HCT116 (cell line): ENCODE results near the gene VSTM1. TPM values are rescaled to one million over a fixed set of nuclear protein-coding genes. Genes with fewer than 3 reads are reported as not detected.

Experiments used
- ATAC-seq: fragments of 200-7000 bp; cut with Tn5 transposase; 2 replicates; pipeline ENCODE4 v1.9.1; 2020; ENCODE audit warnings: mild to moderate bottlenecking, moderate library complexity
- BruUV-seq: library from RNA; stranded (reverse); fragments of 400-500 nt; replicated peaks from 2 replicates; lab custom pipeline; 2021; lab: Mats Ljungman, UMichigan
- CTCF ChIA-PET: fragments of 300-600 bp; sonication (Branson Sonifier 250); formaldehyde crosslinking; loops from one replicate; lab custom pipeline; 2021; ENCODE audit warnings: antibody characterized with exemption; lab: Charles Lee
- POLR2A ChIA-PET: fragments of 300-600, 350-600 bp; sonication (Branson Sonifier 250); formaldehyde crosslinking; loops from one replicate; lab custom pipeline; 2021; ENCODE audit warnings: antibody characterized with exemption; lab: Charles Lee
- RAD21 ChIA-PET, 2 experiments: fragments of 300-600 bp; sonication (Branson Sonifier 250); formaldehyde crosslinking; loops; one replicate each; lab custom pipeline; 2023; ENCODE audit warnings: low total read pairs in 2 of 2; ENCODE audit not compliant: uncharacterized antibody in 2 of 2, unreplicated experiment in 2 of 2, low non-redundant PET in 1 of 2; lab: Charles Lee
- DNase-seq: peaks from one replicate; pipeline ENCODE4 v3.0.0-alpha.2; 2010; ENCODE audit warnings: low read depth, low spot score
- H2AFZ ChIP-seq: fragments of 200-600 bp; shearing (Covaris generic), sonication (generic); 2 replicates; pipeline ENCODE4 v1.6.1; 2017; ENCODE audit warnings: low read depth, mixed run types, mixed read lengths, antibody characterized with exemption, low read length; ENCODE audit not compliant: poor library complexity, severe bottlenecking
- H3K27ac ChIP-seq: 2 replicates; pipeline ENCODE4 v1.5.1; 2012; ENCODE audit warnings: low read depth, low read length
- H3K27me3 ChIP-seq: fragments of 200-600 bp; sonication (generic); 2 replicates; pipeline ENCODE4 v1.6.1; 2016; ENCODE audit warnings: mixed run types, low read length, mixed read lengths; ENCODE audit not compliant: insufficient read depth
- H3K36me3 ChIP-seq, 2 experiments: fragments of 200-500 bp in 1 of 2; fragments of 200-600 bp in 1 of 2; sonication (Bioruptor generic) in 1 of 2; sonication (generic) in 1 of 2; 2 replicates each; pipeline versions ENCODE4 v1.5.1 to v1.6.1; 2014 to 2016; ENCODE audit warnings: low read length in 2 of 2, inconsistent platforms in 1 of 2, mixed read lengths in 1 of 2, mixed run types in 1 of 2; ENCODE audit not compliant: insufficient read depth in 2 of 2, control insufficient read depth in 1 of 2
- H3K4me1 ChIP-seq, 2 experiments: fragments of 200-600 bp in 1 of 2; sonication (generic) in 1 of 2; 2 replicates each; pipeline versions ENCODE4 v1.5.1 to v1.6.1; 2012 to 2017; ENCODE audit warnings: low read length in 2 of 2, inconsistent platforms in 1 of 2, mild to moderate bottlenecking in 1 of 2, mixed read lengths in 1 of 2, mixed run types in 1 of 2, moderate library complexity in 1 of 2; ENCODE audit not compliant: insufficient read depth in 2 of 2, control insufficient read depth in 1 of 2
- H3K4me2 ChIP-seq: fragments of 200-600 bp; sonication (generic); 2 replicates; pipeline ENCODE4 v1.6.1; 2017; ENCODE audit warnings: mixed run types, low read length, mixed read lengths
- H3K4me3 ChIP-seq, 2 experiments: fragments of 200-600 bp in 1 of 2; sonication (generic) in 1 of 2; replicated peaks in 1 of 2; 2 replicates each; pipeline ENCODE4 v1.5.1; 2011 to 2016; ENCODE audit warnings: low read length in 2 of 2, control low read depth in 1 of 2, low read depth in 1 of 2, mild to moderate bottlenecking in 1 of 2, mixed read lengths in 1 of 2, mixed run types in 1 of 2
- H3K79me2 ChIP-seq: fragments of 200-600 bp; sonication (generic); 2 replicates; pipeline ENCODE4 v1.6.1; 2017; ENCODE audit warnings: mild to moderate bottlenecking, mixed run types, low read length, moderate library complexity, mixed read lengths; ENCODE audit not compliant: insufficient read depth
- H3K9ac ChIP-seq: fragments of 200-600 bp; sonication (generic); 2 replicates; pipeline ENCODE4 v1.6.1; 2016; ENCODE audit warnings: low read length, mixed read lengths
- H3K9me2 ChIP-seq: fragments of 200-600 bp; sonication (generic), shearing (Covaris generic); 2 replicates; pipeline ENCODE4 v1.6.1; 2017; ENCODE audit warnings: mixed run types, mild to moderate bottlenecking, moderate library complexity; ENCODE audit not compliant: insufficient read depth
- H3K9me3 ChIP-seq, 2 experiments: fragments of 200-500 bp in 1 of 2; fragments of 200-600 bp in 1 of 2; sonication (Bioruptor generic) in 1 of 2; sonication (generic) in 1 of 2; 2 replicates each; pipeline ENCODE4 v1.6.1; 2014 to 2017; ENCODE audit warnings: low read length in 2 of 2, mixed read lengths in 2 of 2, inconsistent platforms in 1 of 2, low read depth in 1 of 2, mild to moderate bottlenecking in 1 of 2, mixed run types in 1 of 2, moderate library complexity in 1 of 2; ENCODE audit not compliant: control insufficient read depth in 1 of 2, insufficient read depth in 1 of 2
- H4K20me1 ChIP-seq: fragments of 200-600 bp; sonication (generic), shearing (Covaris generic); 2 replicates; pipeline ENCODE4 v1.6.1; 2017; ENCODE audit warnings: mixed run types, mild to moderate bottlenecking, moderate library complexity; ENCODE audit not compliant: insufficient read depth
- CBX3 ChIP-seq: IDR thresholded peaks from 2 replicates; pipeline ENCODE4 v1.6.1; 2012; ENCODE audit warnings: low read depth
- CEBPB ChIP-seq: IDR thresholded peaks from 2 replicates; pipeline ENCODE4 v1.6.1; 2012; ENCODE audit warnings: low read depth
- EZH2phosphoT487 ChIP-seq: fragments of 200-600 bp; IDR thresholded peaks from 2 replicates; pipeline ENCODE4 v1.6.1; 2018; ENCODE audit warnings: antibody characterized with exemption, borderline replicate concordance
- POLR2A ChIP-seq: IDR thresholded peaks from 2 replicates; pipeline ENCODE4 v1.7.0; 2011; ENCODE audit warnings: borderline replicate concordance; ENCODE audit not compliant: insufficient read depth, insufficient read length; ENCODE audit errors: extremely low read depth
- POLR2AphosphoS5 ChIP-seq: IDR thresholded peaks from 2 replicates; pipeline ENCODE4 v1.6.1; 2011; ENCODE audit warnings: mild to moderate bottlenecking, low read depth, low read length, moderate library complexity
- SRF ChIP-seq: IDR thresholded peaks from 2 replicates; pipeline ENCODE4 v1.6.1; 2012; ENCODE audit warnings: low read depth
- ZNF274 ChIP-seq: fragments of 200-500 bp; sonication (Bioruptor generic); IDR thresholded peaks from 2 replicates; pipeline ENCODE4 v1.6.1; 2014; ENCODE audit warnings: mild to moderate bottlenecking, low read depth, low read length, inconsistent platforms
- intact Hi-C: fragments of 100-400 bp; cut with micrococcal nuclease; formaldehyde crosslinking; loops from 2 replicates; pipeline ENCODE4 v1.10.0; 2022
- total RNA-seq: library from RNA; stranded (reverse); gene quantifications from one replicate; pipeline ENCODE4 v1.2.1, GENCODE V29; 2021; ENCODE audit not compliant: unreplicated experiment
- TF ChIP-seq, protein P1 (sequence below): IDR thresholded peaks from 2 replicates; pipeline ENCODE4 v1.6.1; 2012
- TF ChIP-seq, protein P2 (sequence below): IDR thresholded peaks from 2 replicates; pipeline ENCODE4 v1.6.1; 2012; ENCODE audit warnings: low read depth
- TF ChIP-seq, protein P3 (sequence below), 3 experiments: fragments of 200-600 bp in 1 of 3; sonication (generic) in 1 of 3; IDR thresholded peaks in 2 of 3; conservative IDR thresholded peaks in 1 of 3; 2 replicates each; pipeline ENCODE4 v1.5.1; 2012 to 2017; ENCODE audit warnings: low read depth in 2 of 3, low read length in 2 of 3, antibody characterized with exemption in 1 of 3, borderline replicate concordance in 1 of 3, control low read depth in 1 of 3, mild to moderate bottlenecking in 1 of 3, mixed read lengths in 1 of 3, mixed run types in 1 of 3, moderate library complexity in 1 of 3; ENCODE audit not compliant: insufficient read depth in 1 of 3
- TF ChIP-seq, protein P4 (sequence below): IDR thresholded peaks from 2 replicates; pipeline ENCODE4 v1.6.1; 2012

VSTM1 gene
- total RNA-seq, 1 experiment from 2014 or later, result not detected

DNA sequence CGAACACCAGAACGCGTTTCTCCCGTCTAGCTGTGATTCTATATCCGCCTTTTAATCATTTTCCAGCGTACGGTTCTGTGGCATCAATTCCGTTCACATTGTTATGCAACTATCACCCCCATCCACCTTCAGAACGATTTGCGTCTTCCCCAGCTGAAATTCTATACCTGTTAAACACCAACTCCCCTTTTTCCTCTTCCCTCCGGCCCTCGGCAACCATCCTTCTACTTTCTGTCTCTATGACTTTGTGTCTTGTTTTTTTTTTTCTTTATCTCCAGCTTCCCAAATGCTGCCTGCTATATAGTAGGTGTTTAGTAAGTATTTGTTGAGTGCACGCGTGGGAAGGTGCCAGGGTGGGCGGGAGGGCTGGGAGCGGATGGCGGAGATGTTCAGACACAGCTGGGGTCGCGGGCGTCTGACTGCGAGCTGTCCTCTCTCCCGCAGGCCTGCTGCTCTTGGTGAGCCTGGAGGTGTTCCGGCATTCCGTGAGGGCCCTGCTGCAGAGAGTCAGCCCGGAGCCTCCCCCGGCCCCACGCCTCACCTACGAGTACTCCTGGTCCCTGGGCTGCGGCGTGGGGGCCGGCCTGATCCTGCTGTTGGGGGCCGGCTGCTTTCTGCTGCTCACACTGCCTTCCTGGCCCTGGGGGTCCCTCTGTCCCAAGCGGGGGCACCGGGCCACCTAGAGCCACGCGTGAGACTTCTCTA lies 52.0 kb downstream of the VSTM1 start:
- ChIA-PET CTCF (no interaction called here), POLR2A (no interaction called here), RAD21 (no interaction called here)
- Histone ChIP-seq H3K4me1 (no peaks in the 10 kb centered on the region; a peak in 1 of 4 replicates), H2AFZ (no peak overlapping the region), H3K9me3 (no peaks in the 10 kb centered on the region), H3K4me2 (no peak overlapping the region), H3K4me3 (no peak overlapping the region), H4K20me1 (no peaks in the 10 kb centered on the region), H3K9ac (no peak overlapping the region), H3K36me3 (no peaks in the 10 kb centered on the region), H3K79me2 (no peaks in the 10 kb centered on the region), H3K9me2 (no peaks in the 10 kb centered on the region), H3K27ac (no peak overlapping the region), H3K27me3 (no peaks in the 10 kb centered on the region)
- BruUV-seq, result no TSS peak
- no peak for DNase-seq
- TF ChIP-seq, protein P1, sequence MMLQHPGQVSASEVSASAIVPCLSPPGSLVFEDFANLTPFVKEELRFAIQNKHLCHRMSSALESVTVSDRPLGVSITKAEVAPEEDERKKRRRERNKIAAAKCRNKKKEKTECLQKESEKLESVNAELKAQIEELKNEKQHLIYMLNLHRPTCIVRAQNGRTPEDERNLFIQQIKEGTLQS, result no peak
- TF ChIP-seq SRF (no peak), POLR2A (no peak), EZH2phosphoT487 (no peak), CEBPB (no peak), ZNF274 (no peak), POLR2AphosphoS5 (no peak), CBX3 (no peak)
- TF ChIP-seq, protein P2, sequence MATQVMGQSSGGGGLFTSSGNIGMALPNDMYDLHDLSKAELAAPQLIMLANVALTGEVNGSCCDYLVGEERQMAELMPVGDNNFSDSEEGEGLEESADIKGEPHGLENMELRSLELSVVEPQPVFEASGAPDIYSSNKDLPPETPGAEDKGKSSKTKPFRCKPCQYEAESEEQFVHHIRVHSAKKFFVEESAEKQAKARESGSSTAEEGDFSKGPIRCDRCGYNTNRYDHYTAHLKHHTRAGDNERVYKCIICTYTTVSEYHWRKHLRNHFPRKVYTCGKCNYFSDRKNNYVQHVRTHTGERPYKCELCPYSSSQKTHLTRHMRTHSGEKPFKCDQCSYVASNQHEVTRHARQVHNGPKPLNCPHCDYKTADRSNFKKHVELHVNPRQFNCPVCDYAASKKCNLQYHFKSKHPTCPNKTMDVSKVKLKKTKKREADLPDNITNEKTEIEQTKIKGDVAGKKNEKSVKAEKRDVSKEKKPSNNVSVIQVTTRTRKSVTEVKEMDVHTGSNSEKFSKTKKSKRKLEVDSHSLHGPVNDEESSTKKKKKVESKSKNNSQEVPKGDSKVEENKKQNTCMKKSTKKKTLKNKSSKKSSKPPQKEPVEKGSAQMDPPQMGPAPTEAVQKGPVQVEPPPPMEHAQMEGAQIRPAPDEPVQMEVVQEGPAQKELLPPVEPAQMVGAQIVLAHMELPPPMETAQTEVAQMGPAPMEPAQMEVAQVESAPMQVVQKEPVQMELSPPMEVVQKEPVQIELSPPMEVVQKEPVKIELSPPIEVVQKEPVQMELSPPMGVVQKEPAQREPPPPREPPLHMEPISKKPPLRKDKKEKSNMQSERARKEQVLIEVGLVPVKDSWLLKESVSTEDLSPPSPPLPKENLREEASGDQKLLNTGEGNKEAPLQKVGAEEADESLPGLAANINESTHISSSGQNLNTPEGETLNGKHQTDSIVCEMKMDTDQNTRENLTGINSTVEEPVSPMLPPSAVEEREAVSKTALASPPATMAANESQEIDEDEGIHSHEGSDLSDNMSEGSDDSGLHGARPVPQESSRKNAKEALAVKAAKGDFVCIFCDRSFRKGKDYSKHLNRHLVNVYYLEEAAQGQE, result no peak
- TF ChIP-seq, protein P3, sequence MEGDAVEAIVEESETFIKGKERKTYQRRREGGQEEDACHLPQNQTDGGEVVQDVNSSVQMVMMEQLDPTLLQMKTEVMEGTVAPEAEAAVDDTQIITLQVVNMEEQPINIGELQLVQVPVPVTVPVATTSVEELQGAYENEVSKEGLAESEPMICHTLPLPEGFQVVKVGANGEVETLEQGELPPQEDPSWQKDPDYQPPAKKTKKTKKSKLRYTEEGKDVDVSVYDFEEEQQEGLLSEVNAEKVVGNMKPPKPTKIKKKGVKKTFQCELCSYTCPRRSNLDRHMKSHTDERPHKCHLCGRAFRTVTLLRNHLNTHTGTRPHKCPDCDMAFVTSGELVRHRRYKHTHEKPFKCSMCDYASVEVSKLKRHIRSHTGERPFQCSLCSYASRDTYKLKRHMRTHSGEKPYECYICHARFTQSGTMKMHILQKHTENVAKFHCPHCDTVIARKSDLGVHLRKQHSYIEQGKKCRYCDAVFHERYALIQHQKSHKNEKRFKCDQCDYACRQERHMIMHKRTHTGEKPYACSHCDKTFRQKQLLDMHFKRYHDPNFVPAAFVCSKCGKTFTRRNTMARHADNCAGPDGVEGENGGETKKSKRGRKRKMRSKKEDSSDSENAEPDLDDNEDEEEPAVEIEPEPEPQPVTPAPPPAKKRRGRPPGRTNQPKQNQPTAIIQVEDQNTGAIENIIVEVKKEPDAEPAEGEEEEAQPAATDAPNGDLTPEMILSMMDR (IDR thresholded peaks at IDR 0.05 in 2 of 3, conservative IDR thresholded peaks at IDR 0.05 in 1 of 3; ENCODE audit: borderline replicate concordance in 1 of 3, insufficient read depth in 1 of 3, low read depth in 2 of 3, low read length in 2 of 3), result no peak
- TF ChIP-seq, protein P4, sequence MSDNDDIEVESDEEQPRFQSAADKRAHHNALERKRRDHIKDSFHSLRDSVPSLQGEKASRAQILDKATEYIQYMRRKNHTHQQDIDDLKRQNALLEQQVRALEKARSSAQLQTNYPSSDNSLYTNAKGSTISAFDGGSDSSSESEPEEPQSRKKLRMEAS, result no peak
- intact Hi-C loops, result no loop called here
- no peak for ATAC-seq
